LoVo (cell line): Measurements from ENCODE around the gene CAP2.
"Not testable (repeated sequence)": the region's sequence is repeated elsewhere in the genome, so short reads cannot be mapped to it uniquely, and the experiment has no call there.

Source experiments
- DNase-seq: peaks from one replicate; pipeline ENCODE4 v3.0.0-alpha.2; 2016; ENCODE audit warnings: low spot score

Gene CAP2

DNA sequence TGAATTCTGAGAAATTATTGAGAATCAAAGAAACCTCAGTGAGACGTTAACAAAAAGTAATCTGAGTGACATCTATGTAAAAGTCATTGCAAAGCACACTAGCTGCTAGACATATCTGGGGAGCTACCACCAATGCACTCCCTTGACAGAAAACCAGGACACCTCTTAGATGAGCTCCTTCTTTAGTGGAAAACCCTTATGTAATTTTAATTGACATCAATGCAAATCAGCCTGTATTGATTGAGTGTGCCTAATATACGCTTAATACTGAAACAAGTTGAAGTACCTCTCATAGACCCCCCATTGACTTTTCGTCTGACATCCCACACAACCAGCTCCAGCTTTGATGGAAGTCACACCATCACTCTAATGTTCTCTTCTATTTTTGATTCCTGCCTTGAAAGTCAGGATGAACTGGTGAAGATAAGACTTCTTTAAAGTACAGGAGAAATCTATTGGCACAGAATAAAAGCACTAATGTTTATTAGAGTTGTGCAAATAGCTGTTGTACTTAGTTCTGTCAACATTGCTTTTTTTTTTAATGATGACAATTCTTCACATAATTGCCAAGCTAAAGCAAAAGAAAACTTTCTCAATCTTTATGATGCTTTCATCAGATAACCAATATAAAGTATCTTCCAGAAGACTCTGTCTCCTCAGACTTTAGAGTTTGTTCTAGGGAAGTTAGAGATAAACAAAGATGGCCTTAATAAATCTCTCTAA, 108.7 kb downstream of the CAP2 start:
- DNase-seq: no peak

DNA sequence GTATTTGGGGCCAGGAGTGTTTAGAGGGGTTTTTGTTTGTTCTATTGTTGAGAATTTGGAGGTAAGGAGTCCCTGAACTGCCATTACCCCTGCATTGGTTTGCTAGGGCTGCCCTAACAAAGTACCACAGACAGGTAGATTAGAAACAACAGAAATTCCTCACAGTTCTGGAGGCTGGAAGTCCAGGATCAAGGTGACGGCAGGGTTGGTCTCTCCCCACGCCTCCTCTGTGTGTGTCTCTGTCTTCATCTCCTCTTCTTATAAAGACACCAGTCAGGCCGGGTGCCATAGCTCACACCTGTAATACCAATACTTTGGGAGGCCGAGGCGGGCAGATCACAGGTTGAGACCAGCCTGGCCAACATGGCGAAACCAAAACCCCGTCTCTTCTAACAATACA, 109.7 kb downstream of the CAP2 start:
- no peak for DNase-seq

DNA sequence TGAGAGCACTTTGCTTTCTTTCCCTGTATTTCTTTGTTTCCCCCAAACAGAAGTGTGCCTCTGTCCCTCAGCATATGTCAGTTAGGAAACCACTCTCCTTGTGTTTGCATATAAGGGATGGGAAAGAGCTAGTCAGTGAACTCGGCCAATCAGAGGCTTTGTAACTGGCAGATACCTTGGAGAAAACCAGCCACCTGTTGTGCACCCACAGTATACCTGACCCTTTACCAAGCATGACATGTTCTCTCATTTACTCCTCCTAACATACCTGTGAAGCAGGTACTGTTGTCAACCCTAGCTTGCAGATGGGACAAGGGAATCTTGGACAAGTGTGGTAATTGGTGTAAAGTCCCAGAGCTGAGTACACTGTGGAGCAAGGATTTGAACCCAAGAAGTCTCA, 110.6 kb downstream of the CAP2 start:
- no peak for DNase-seq

DNA sequence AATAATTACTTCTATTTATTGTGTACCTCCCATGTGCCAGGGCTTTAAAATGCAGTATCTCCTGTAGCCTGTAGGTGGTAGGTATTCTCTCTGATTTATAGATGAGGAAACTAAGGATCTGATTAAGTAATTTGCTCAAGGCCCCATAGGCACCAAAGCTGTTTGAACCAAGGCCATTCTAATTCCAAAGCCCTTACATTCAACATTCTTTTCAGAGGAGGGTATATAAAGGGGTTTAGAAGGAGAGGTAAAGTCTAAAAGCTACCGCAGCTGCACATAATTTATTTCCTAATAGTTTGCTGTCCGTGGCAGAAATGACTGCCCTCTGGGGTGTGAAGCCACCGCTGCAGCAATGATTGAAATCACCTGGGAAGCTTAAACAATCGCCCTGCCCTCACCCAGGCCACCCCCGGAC, 111.7 kb downstream of the CAP2 start:
- DNase-seq: no peak

GRCh38 chr6:17505767-17506280, 112.4 kb downstream of the CAP2 start:
- no peak for DNase-seq

GRCh38 chr6:17506531-17506930, 113.1 kb downstream of the CAP2 start:
- DNase-seq: no peak

- DNase-seq: no peak
Observed at GRCh38 chr6:17506962-17507361, 113.6 kb downstream of the CAP2 start.

DNA sequence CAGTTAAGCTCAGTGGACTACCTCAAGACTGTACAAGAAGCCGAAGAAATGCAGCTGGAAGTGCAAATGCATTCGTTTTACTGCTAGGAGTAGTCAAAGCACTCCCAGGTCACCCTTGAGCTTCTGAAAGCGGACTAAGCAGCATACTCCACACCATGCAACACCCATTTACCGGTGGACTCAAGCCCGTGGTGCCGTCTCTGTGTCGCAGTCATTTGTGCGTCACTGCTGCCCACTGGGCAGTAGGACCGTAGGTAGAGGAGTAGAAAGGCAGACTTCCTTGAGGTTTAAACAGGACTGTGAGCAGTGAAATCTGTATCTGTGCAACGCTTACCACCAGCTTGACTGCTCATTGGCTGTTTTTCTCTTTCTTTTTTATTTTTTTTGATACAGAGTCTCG, 117.7 kb downstream of the CAP2 start:
- DNase-seq: no peak

DNA sequence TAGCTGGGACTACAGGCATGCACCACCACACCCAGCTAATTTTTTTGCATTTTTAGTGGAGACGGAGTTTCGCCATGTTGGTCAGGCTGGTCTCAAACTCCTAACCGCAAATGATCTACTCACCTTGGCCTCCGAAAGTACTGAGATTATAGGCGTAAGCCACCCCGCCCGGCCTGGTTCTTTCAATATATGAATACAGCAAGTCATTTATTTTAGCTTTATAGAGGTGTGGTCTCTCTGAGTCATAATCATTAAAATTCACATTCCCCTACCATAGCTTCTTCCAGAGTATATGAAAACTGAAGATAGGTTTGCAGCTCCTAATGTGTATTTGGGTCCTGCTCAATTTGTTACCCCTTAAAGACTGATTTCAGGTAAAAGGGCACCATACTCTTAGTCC, 118.2 kb downstream of the CAP2 start:
- no peak for DNase-seq

DNA sequence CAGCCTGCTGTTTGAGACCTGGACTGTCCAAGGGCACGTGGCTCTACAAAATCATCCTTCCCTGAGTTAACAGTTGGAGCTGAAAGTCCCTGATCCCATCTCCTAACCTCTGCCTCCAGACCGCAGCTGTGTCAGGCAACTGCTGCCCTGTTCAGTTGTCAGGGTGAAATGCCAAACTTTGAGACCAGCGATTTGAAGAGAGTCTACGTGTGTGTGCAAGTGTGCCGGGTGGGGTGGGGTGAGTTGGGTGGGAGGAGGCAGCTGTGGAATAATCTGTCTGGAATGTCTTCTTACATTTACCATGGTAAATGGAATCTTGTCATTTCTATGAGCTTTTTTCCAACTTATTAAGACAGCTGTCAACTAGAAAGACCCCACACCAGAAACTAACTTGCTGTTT, 125.7 kb downstream of the CAP2 start:
- DNase-seq: no peak

- no peak for DNase-seq
Observed at GRCh38 chr6:17525637-17526036, 132.2 kb downstream of the CAP2 start.

GRCh38 chr6:17527076-17527475, 133.7 kb downstream of the CAP2 start:
- no peak for DNase-seq

- DNase-seq: no peak
Observed at GRCh38 chr6:17530321-17530835, 137.0 kb downstream of the CAP2 start.

DNA sequence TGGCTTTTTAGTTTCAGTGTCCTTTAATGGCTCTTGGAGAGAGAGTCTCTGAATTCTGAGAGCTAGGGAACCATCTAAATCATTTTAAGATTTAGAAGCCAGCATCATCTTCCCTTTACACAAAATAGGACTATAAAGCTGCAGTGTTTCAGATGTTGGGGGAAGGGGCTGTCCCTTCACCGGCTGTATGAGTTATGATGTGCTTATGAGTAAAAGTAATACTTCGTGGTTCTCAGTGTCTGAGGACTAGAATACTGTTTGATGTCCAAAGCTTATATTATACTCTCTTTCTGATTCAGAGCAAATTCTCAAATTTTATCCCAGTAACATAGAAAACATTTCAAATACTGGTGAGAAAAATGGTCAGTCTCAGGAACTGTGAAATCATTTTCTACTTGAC, 143.2 kb downstream of the CAP2 start:
- no peak for DNase-seq

- no peak for DNase-seq
Observed at GRCh38 chr6:17542243-17542642, 148.8 kb downstream of the CAP2 start.

- not testable (repeated sequence) for DNase-seq
Observed at GRCh38 chr6:17545681-17546080, 152.3 kb downstream of the CAP2 start.

DNA sequence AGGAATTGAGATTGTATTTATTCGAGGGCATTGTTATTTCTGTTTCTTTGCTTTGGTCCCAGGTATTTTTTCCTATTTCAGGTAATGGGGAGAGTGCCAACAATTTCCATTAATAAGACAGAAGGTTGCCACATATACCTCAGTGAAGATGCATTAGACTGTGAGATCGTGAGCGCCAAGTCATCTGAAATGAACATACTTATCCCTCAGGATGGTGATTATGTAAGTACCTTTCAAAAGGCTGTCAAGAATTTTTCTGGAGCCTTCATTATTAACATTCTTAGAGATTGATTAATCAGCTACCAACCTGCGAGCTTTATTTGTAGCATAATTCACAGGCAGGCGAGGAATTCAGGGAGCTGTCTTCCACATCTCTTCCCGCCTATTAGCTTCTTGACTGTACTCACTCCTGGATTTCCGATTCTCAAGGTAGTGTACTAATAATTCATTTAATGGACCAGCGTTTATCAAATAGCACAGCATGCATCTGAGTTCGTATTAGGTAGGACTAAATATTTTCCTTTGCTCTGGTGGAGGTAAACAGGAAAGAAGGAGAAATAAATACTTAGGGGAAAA, 158.1 kb downstream of the CAP2 start:
- DNase-seq: no peak

- DNase-seq: no peak
Observed at GRCh38 chr6:17552861-17553260, 159.5 kb downstream of the CAP2 start.

GRCh38 chr6:17556014-17556413, 162.6 kb downstream of the CAP2 start:
- DNase-seq: no peak

GRCh38 chr6:17562636-17563035, 169.2 kb downstream of the CAP2 start:
- DNase-seq: no peak

- DNase-seq: no peak
Observed at GRCh38 chr6:17565399-17565798, 172.0 kb downstream of the CAP2 start.

GRCh38 chr6:17574866-17575560, 181.6 kb downstream of the CAP2 start:
- DNase-seq: no peak

DNA sequence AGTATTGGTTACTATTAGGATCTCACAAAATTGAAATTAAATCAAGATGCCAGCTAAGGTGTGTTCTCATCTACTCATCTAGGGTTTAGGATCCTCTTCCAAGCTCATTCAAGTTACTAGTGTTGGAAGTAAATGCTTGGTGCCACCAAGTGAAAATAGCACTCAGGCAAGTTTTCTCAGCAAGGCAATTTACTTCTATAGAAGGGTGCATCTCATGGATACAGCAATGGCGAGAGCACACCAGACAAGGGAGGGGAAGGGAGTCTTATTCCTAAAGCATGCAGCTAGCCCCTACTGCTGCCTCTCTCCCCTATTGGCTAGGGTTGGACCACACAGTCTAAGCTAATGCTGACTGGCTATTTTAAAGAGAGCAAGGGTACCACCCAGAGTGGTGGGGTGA, 183.7 kb downstream of the CAP2 start:
- DNase-seq: no peak
